B cell (primary cell): ENCODE results near the gene ZNF688.

Experiments used
- CTCF ChIP-seq: fragments of 200-600 bp; IDR thresholded peaks from one replicate; pipeline ENCODE4 v1.8.0; 2022; ENCODE audit warnings: antibody characterized with exemption, mild to moderate bottlenecking
- EZH2 ChIP-seq: IDR thresholded peaks from 2 replicates; pipeline ENCODE4 v1.6.1; 2012; ENCODE audit warnings: borderline replicate concordance, low read depth, mild to moderate bottlenecking, moderate library complexity, low read length; ENCODE audit not compliant: insufficient read depth, poor library complexity, severe bottlenecking

DNA sequence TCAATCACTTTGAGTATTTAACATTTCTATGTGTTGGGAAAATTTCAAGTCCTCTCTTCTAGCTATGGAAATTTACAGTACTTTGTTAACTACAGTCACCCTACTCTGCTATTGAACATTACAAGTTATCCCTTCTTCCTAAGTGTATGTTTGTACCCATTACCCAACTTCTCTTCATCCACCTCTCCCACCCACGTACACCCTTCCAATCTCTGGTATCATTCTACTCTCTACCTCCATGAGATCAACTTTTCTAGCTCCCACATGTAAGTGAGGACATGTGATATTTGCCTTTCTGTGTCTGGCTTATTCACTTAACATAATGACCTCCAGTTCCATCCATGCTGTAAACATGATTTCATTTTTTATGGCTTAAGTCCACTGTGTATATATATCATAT, 3.2 kb upstream of the ZNF688 start:
- TF ChIP-seq CTCF, result no peak
- TF ChIP-seq EZH2, result no peak
